Measurements from ENCODE around the gene AFAP1. TPM values are rescaled to one million over a fixed set of nuclear protein-coding genes. Genes with fewer than 3 reads are reported as not detected.

The AFAP1 gene
- total and polyA plus RNA-seq, 2 of the 8 experiments (the other 6 are each of a cell fraction or from before 2014, with no cell fraction given) = 3.6 to 18.2 TPM

DNA sequence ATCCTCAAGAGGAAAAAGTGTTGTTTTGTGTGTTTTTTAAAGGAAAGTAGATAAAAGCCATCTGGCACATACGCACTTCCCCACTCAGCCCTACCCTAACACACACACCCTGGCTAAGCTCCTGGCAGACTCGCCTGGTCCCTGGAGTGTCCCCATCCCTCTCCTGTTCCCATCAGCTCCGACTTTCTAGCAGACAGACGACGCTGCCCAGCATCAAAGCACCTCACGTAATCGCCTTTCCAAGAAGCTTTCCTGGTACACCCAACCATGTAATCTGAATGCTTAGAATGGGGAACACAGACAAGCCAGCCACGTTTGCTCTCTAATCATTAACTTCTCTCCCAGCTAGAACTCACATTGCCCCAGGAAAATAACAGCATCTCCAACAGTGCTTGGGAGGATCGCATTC is 116.2 kb downstream of the AFAP1 start:
- Histone ChIP-seq H3K4ac (replicated peaks; ENCODE audit: insufficient read length, low read depth, low read length) (no peak overlapping the region), H2BK20ac (ENCODE audit: low read length) (no peak overlapping the region; the same call in 1 of the 2 replicates), H2AK5ac (ENCODE audit: low read depth, low read length) (no peak overlapping the region), H3K4me1 (replicated peaks in 1 of 4; ENCODE audit: control insufficient read depth in 3 of 4, insufficient read depth in 4 of 4, low read length in 3 of 4) (peaks cover 1 to 9% (median 5%) of the 10 kb centered on the region in 4 experiments; a peak in 4 of 7 replicates), H3K4me3 (ENCODE audit: extremely low read depth in 1 of 4, insufficient read depth in 2 of 4, low read depth in 3 of 4, low read length in 4 of 4) (no peak overlapping the region), H2BK15ac (ENCODE audit: low read length) (no peak overlapping the region), H3K23ac (ENCODE audit: insufficient read length) (no peak overlapping the region), H3K36me3 (ENCODE audit: control insufficient read depth in 2 of 4, insufficient read depth in 4 of 4, low read length in 3 of 4) (no peaks in the 10 kb centered on the region), H3K18ac (ENCODE audit: extremely low read depth, low read length) (no peak overlapping the region), H2BK5ac (ENCODE audit: low read depth, low read length) (no peak overlapping the region), H2BK120ac (replicated peaks; ENCODE audit: low read depth, low read length) (no peak overlapping the region), H4K20me1 (replicated peaks in 1 of 2; ENCODE audit: control insufficient read depth in 1 of 2, insufficient read depth in 2 of 2, low read length in 2 of 2) (no peaks in the 10 kb centered on the region), H3K56ac (replicated peaks; ENCODE audit: insufficient read length, low read depth, low read length) (no peak overlapping the region), H3K4me2 (ENCODE audit: insufficient read depth in 1 of 2, low read depth in 2 of 2, low read length in 2 of 2) (no peak overlapping the region), H3K9me3 (ENCODE audit: insufficient read depth in 2 of 2, low read depth in 1 of 2, low read length in 1 of 2) (no peaks in the 10 kb centered on the region), H3K23me2 (ENCODE audit: low read depth, low read length) (no peaks in the 10 kb centered on the region), H4K5ac (ENCODE audit: insufficient read length, low read depth, low read length) (no peak overlapping the region), H2AFZ (ENCODE audit: low read length) (no peak overlapping the region), H2BK12ac (ENCODE audit: low read depth, low read length) (no peak overlapping the region), H3K27me3 (replicated peaks in 1 of 4; ENCODE audit: control insufficient read depth in 3 of 4, extremely low read depth in 1 of 4, insufficient read depth in 3 of 4, low read length in 3 of 4) (no peaks in the 10 kb centered on the region), H3K9ac (replicated peaks in 1 of 4; ENCODE audit: extremely low read depth in 1 of 4, low read depth in 3 of 4, low read length in 3 of 4) (no peak overlapping the region), H3K27ac (ENCODE audit: low read depth, low read length) (no peak overlapping the region), H4K8ac (ENCODE audit: extremely low read depth, insufficient read depth, low read length) (no peak overlapping the region), H3K79me1 (ENCODE audit: low read depth, low read length) (no peaks in the 10 kb centered on the region), H4K91ac (replicated peaks; ENCODE audit: insufficient read length, low read length) (no peak overlapping the region), H3K14ac (ENCODE audit: insufficient read length) (no peak overlapping the region), H3K79me2 (ENCODE audit: control insufficient read depth in 1 of 2, insufficient read depth in 2 of 2, low read length in 2 of 2) (no peaks in the 10 kb centered on the region)
- FAIRE-seq (no peak), DNase-seq (ENCODE audit: low read depth in 1 of 2, low spot score in 2 of 2) (no peak)
- 87% methylated on average over 9 of the region's 9 CpGs; no CpG with 5 or more reads in 1 of the 2 experiments for WGBS, 2 experiments (ENCODE audit: extremely low coverage in 1 of 2, insufficient coverage in 1 of 2, insufficient read length in 1 of 2, insufficient replicate concordance in 2 of 2, low coverage in 1 of 2, low lambda C conversion rate in 2 of 2, missing lambda C conversion rate in 1 of 2)
- CTCF ChIA-PET (ENCODE audit: partially characterized antibody) = interaction anchor here (0.6 to 4.5 kb wide), 5 partner anchors 14 to 163 kb away, joined by 3 to 33 read pairs (median 4); no protein-coding TSS in a partner anchor
- POLR2A ChIA-PET (ENCODE audit: partially characterized antibody) = no interaction called here
- TF ChIP-seq KDM5A (IDR thresholded peaks at IDR 0.05; ENCODE audit: low read length) = no peak
- TF ChIP-seq KDM1A (IDR thresholded peaks at IDR 0.05; ENCODE audit: borderline replicate concordance, low read length) = no peak
- TF ChIP-seq, protein P1, sequence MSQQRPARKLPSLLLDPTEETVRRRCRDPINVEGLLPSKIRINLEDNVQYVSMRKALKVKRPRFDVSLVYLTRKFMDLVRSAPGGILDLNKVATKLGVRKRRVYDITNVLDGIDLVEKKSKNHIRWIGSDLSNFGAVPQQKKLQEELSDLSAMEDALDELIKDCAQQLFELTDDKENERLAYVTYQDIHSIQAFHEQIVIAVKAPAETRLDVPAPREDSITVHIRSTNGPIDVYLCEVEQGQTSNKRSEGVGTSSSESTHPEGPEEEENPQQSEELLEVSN (IDR thresholded peaks at IDR 0.05) = no peak
- TF ChIP-seq RXRA (IDR thresholded peaks at IDR 0.05; ENCODE audit: insufficient read depth, low read depth, low read length) = no peak
- TF ChIP-seq SAP30 (IDR thresholded peaks at IDR 0.05; ENCODE audit: insufficient read depth, insufficient replicate concordance, low read length) = no peak
- TF ChIP-seq EGR1 (IDR thresholded peaks at IDR 0.05; ENCODE audit: borderline replicate concordance, low read depth, low read length) = no peak
- TF ChIP-seq EP300 (IDR thresholded peaks at IDR 0.05; ENCODE audit: borderline replicate concordance in 1 of 2, low read depth in 2 of 2, low read length in 2 of 2) = no peak
- no peak for TF ChIP-seq HDAC6 (IDR thresholded peaks at IDR 0.05; ENCODE audit: low read depth, low read length)
- no peak for TF ChIP-seq JUN (IDR thresholded peaks at IDR 0.05; ENCODE audit: low read depth, low read length)
- TF ChIP-seq SIX5 (IDR thresholded peaks at IDR 0.05; ENCODE audit: low read depth, low read length) = no peak

Measured in H1 (cell line).